ENCODE results near the gene HERC2.

DNA sequence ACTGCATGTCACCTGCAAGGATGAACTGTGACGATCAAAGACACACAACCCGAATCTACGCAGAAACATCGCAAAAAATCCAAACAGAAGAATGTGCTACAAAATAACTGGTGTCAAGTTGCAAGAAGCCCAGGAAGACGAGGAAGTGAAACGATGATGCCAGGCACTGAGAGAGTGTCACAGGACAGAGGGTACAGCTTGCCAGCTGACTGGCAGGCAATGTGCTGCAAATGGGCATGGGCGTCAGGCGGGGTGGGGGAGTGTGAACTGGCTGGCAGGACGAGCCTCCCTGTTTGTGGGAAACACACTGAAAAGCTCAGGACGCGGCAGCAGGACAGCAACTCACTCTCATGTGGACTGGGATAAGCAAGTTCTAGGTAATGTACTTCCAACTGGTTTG lies 193.9 kb downstream of the HERC2 start:
- TF ChIP-seq, protein P1, sequence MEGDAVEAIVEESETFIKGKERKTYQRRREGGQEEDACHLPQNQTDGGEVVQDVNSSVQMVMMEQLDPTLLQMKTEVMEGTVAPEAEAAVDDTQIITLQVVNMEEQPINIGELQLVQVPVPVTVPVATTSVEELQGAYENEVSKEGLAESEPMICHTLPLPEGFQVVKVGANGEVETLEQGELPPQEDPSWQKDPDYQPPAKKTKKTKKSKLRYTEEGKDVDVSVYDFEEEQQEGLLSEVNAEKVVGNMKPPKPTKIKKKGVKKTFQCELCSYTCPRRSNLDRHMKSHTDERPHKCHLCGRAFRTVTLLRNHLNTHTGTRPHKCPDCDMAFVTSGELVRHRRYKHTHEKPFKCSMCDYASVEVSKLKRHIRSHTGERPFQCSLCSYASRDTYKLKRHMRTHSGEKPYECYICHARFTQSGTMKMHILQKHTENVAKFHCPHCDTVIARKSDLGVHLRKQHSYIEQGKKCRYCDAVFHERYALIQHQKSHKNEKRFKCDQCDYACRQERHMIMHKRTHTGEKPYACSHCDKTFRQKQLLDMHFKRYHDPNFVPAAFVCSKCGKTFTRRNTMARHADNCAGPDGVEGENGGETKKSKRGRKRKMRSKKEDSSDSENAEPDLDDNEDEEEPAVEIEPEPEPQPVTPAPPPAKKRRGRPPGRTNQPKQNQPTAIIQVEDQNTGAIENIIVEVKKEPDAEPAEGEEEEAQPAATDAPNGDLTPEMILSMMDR (IDR thresholded peaks at IDR 0.05 in 8 of 11, conservative IDR thresholded peaks at IDR 0.05 in 3 of 11) = no peak
- TF ChIP-seq POLR2A (IDR thresholded peaks at IDR 0.05) = no peak

Measured in spleen (tissue), 7 donors.